GM18508 (cell line): ENCODE data around the gene ZNF30.
"Not testable (repeated sequence)": the region's sequence is repeated elsewhere in the genome, so short reads cannot be mapped to it uniquely, and the experiment has no call there.

ENCODE experiments used
- ATAC-seq: cut with Tn5 transposase; IDR thresholded peaks from one replicate; pipeline ENCODE4 v1.9.1; 2021; ENCODE audit warnings: moderate number of reproducible peaks; ENCODE audit not compliant: insufficient read depth, unreplicated experiment

ZNF30 gene

DNA sequence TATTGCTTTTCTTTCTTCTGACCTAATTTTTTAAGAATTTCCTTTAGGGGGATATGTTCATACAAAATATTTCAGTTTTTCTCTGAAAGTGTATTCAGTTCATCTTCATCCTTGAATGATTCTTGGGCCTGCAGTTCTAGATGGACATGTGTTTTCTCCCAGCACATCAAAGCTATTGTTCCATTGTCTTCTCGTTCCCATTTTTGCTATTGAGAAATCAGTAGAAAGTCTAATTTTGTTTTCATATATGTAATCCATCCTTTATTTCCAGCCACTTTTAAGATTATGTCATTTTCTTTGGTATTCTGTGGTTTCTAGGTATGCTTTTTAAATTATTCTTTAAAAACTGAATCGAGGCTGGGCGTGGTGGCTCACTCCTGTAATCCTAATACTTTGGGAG lies 57.6 kb downstream of the ZNF30 start:
- no peak for ATAC-seq

GRCh38 chr19:34985249-34986022 lies 58.7 kb downstream of the ZNF30 start:
- no peak for ATAC-seq

- no peak for ATAC-seq
Observed at GRCh38 chr19:34988119-34988518, 61.4 kb downstream of the ZNF30 start.

GRCh38 chr19:34989298-34989697 lies 62.6 kb downstream of the ZNF30 start:
- ATAC-seq: no peak

GRCh38 chr19:34990578-34991192 lies 64.0 kb downstream of the ZNF30 start:
- ATAC-seq: no peak

- no peak for ATAC-seq
Observed at GRCh38 chr19:34991542-34992333, 65.0 kb downstream of the ZNF30 start.

- ATAC-seq: not testable (repeated sequence)
Observed at GRCh38 chr19:34992582-34992981, 65.9 kb downstream of the ZNF30 start.

GRCh38 chr19:34994286-34994642 lies 67.6 kb downstream of the ZNF30 start:
- ATAC-seq: no peak
